GM12892 (cell line): ENCODE data around the gene ANKRD45.

Experiments used
- POLR2A ChIP-seq: IDR thresholded peaks from 2 replicates; pipeline ENCODE4 v1.6.1; 2011; ENCODE audit warnings: low read depth, low read length, control low read depth
- POLR2AphosphoS5 ChIP-seq: IDR thresholded peaks from 2 replicates; pipeline ENCODE4 v1.6.1; 2011; ENCODE audit warnings: low read depth, low read length, control low read depth

- TF ChIP-seq POLR2AphosphoS5 = no peak
- TF ChIP-seq POLR2A = no peak
Observed at GRCh38 chr1:173562813-173563212, 106.8 kb downstream of the ANKRD45 start.
